GM15510 (cell line): ENCODE measurements around the gene KRTAP19-5.

ENCODE experiments used
- POLR2A ChIP-seq: IDR thresholded peaks from 3 replicates; pipeline ENCODE4 v1.6.1; 2011; ENCODE audit warnings: borderline replicate concordance; ENCODE audit not compliant: insufficient read length; ENCODE audit errors: extremely low read depth

The KRTAP19-5 gene

DNA sequence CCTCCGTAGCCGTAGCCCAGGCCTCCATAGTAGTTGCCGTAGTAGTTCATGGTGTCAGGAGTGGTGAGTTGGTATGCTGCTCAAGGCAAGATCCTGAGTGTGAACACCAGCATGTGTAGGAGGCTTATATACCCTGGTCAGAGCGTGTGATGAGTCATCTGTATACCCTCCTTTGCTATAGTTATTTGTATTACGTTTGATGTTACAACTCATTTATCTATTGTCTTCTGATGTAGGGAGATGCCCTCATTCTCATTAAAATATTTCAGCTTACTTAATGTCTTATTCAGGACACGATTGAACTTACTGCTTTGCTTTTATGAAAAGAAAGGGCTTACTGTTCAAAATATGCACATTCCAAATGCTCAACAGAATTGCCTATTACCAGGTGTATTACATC, at the start of gene KRTAP19-5:
TSS of gene KRTAP19-5 (minus strand) at position 101 of the 400 bp plus-strand sequence. CDS start at position 50, 51 bp downstream.
- no peak for TF ChIP-seq POLR2A

DNA sequence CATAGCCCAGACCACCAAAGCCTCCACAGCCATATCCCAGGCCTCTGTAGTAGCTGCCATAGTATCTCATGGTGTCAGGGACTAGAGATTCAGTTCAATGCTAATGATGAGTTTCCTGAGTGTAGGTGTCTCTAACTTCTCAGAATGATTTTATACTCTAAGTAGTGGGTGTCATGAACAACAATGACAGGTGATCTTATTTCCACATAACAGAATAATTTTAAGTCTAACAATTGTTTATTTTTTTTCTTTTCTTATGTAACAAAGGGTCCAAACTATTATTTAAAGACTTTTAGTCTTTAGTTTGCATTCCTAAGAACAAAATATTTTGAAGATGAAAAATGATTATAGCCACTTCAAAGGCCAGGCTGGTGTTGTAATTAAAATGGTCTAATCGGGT, 39.8 kb upstream of the KRTAP19-5 start, which contains the start of gene KRTAP19-6:
TSS of gene KRTAP19-6 (minus strand) at position 101 of the 400 bp plus-strand sequence. CDS start at position 70, 31 bp downstream.
- TF ChIP-seq POLR2A: no peak

DNA sequence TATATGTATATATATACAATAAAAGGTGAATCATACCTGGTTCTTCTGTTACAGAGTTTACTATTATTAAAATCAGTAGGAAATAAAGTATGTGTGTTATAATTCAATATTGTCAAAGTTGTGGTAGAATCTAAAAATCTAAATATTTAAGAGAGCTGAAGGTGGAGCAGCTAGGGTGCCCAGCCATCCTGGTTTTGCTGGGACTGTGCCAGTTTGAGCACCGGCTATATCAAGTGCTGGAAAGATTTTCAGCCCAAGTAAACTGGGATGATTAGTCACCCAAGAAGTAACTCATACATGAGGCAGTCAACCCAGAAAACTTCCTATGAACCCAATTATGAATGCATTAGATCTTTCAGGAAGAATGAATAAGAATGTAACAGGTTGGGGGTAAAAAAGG, 16.9 kb upstream of the KRTAP19-5 start:
- TF ChIP-seq POLR2A: no peak

DNA sequence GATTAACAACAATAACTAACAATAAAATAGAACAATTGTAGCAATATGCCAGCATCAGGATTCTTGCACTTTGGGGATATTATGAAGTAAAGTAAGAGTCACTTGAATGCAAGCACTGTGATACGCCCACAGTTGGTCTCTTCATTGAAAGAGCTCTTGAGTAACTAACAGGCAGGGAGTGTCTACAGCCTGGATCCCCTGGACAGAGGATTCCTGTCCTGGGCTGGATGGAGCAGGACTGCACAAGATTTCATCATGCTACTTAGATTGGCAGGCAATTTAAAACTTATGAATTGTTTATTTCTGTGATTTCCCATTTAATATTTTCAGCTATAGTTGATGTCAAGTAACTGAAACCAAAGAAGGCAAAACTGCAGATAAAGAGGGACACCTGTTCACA, 13.7 kb upstream of the KRTAP19-5 start:
- TF ChIP-seq POLR2A: no peak

DNA sequence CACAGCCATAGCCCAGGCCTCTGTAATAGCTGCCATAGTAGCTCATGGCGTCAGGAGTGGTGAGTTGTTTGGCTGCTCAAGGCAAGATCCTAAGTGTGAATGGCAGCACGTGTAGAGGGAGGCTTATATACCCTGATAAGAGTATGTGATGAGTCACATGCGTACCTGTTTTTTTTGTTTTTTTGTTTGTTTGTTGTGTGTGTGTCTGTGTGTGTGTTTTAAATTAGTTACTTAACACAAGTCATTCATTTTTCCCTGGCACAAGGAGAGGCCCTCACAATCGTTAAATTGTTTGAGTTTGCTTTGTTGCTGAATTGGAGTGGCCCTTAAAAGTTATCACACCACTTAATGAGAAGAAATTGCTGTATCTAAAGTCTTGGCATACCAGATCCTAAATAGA, 4.9 kb downstream of the KRTAP19-5 start, which contains the start of gene KRTAP19-4:
TSS of gene KRTAP19-4 (minus strand) at position 101 of the 400 bp plus-strand sequence. CDS start at position 46, 55 bp downstream.
- TF ChIP-seq POLR2A: no peak

DNA sequence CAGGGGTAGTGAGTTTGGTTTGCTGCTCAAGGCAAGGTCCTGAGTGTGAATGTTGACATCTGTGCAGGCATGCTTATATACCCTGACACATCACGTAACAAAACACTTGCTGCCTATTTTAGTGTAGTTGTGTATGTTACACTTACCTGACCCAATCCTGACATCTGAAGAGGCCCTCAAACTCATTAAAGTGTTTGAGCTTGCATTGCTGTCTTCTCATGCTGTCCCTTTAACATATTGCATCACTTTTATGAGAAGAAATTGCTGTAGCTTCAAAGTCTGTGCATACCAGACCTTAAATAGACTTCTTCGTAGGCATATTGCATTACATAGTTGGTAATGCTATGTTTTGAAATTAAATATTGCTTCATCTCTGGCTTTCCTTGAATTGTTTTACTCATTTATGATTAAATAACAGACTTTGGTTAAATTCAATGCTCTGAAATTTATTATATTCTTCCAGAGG, 9.9 kb downstream of the KRTAP19-5 start, which contains the start of gene KRTAP19-3:
TSS of gene KRTAP19-3 (minus strand) at position 51 of the 466 bp plus-strand sequence. CDS start 56 bp downstream, outside the sequence.
- no peak for TF ChIP-seq POLR2A

DNA sequence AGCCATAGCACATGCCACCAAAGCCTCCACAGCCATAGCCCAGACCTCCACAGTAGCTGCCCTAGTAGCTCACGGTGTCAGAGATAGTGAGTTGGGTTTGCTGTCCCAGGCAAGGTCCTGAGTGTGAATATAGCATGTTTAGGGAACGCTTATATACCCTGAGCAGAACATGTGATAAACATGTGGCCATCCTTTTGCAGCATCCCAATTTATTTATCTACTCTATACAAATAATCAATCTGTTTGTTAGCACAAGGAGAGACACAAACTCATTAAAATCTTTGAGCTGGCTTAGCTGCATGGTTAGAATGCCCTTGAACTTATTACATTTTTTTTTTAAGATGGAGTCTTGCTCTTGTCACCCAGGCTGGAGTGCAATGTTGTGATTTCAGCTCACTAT, 14.6 kb downstream of the KRTAP19-5 start, which contains the start of gene KRTAP19-2:
TSS of gene KRTAP19-2 (minus strand) at position 101 of the 400 bp plus-strand sequence. CDS start at position 13, 88 bp downstream.
- TF ChIP-seq POLR2A: no peak

DNA sequence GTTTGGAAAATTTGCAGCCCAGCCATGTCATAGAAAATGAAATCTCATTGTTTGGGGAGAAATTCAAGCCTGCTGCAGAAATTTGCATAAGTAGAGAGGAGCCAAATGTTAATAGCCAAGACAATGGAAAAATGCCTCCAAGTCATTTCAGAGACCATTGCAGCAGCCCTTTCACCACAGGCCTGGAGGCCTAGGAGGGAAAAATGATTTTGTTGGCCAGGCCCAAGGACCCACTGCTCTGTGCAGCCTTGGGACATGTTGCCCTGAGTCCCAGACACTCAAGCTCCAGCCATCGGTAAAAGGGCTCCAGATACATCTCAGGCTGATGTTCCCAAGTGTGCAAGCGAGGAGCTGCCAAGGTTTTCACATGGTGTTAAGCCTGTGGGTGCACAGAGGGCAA, 15.8 kb downstream of the KRTAP19-5 start:
- no peak for TF ChIP-seq POLR2A

DNA sequence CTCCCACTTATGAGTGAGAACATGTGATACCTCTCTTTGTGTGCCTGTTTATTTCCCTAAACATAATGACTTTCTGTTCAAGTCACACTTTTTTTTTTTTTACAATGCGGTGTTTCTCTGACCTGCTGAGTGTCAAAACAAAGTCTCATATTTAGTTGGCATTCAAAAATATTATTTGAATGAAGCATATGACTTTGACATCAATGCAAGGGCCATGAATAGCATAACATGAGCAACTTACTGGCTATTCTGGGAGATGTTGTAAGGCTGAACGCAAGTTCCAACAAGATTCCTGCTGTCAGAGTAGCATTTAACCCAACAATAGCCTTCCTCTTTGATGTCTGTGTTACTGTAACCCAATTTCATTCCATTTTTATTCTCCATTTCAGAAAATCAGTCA, 19.8 kb downstream of the KRTAP19-5 start:
- TF ChIP-seq POLR2A: no peak

DNA sequence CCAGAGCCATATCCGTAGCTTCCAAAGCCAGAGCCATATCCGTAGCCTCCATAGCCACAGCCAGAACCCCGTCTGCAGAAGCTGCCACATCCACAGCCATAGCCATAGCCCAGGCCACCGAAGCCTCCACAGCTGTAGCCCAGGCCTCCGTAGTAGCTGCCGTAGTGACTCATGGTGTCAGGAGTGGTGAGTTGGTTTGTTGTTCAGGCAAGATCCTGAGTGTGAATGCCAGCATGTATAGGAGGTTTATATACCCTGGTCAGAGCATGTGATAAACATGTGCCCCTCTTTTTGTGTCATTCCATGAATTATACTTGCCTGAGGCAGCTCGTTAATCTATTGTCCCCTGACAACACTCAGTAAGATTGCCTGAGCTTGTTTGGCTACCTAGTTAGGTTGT, 21.8 kb downstream of the KRTAP19-5 start, which contains the start of gene KRTAP19-1:
TSS of gene KRTAP19-1 (minus strand) at position 223 of the 400 bp plus-strand sequence. CDS start at position 173, 50 bp downstream.
- no peak for TF ChIP-seq POLR2A

DNA sequence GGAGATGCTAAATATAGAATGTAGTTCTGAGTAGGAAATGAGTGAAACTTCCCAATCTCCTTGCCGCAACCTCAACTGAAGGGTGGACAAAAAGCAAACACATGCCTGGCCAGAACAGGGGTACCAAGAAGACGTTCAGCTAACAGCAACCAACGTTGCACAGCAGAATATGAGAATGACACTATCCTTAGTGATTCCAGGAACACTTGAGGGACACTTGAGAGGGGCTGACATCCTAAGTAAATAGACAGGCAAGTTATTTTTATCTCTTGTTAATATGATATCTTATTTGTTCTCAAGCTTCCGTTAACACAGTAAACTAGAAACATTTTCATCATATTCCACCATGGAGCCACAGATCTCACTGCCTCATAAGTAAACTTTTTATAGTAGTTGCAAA, 22.7 kb downstream of the KRTAP19-5 start:
- no peak for TF ChIP-seq POLR2A

DNA sequence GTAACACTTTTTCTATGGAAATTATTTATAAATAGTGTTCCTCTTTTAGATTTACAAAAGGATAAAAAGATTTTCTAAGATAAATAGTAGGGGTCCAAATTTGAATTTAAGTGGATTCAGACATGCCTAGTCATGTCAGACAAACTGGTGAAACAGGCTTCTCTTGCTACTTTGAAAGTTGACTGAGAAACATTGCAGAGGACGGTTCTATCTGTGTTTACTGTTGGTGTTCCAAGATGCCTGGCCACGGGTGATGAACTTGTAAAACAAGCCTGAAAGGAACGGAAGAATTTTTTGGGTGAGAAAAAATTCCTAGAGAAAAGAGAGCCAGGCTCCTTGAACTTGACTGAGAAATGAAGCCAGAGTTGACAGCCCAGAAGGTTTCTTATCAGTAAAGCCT, 23.9 kb downstream of the KRTAP19-5 start:
- TF ChIP-seq POLR2A: no peak

DNA sequence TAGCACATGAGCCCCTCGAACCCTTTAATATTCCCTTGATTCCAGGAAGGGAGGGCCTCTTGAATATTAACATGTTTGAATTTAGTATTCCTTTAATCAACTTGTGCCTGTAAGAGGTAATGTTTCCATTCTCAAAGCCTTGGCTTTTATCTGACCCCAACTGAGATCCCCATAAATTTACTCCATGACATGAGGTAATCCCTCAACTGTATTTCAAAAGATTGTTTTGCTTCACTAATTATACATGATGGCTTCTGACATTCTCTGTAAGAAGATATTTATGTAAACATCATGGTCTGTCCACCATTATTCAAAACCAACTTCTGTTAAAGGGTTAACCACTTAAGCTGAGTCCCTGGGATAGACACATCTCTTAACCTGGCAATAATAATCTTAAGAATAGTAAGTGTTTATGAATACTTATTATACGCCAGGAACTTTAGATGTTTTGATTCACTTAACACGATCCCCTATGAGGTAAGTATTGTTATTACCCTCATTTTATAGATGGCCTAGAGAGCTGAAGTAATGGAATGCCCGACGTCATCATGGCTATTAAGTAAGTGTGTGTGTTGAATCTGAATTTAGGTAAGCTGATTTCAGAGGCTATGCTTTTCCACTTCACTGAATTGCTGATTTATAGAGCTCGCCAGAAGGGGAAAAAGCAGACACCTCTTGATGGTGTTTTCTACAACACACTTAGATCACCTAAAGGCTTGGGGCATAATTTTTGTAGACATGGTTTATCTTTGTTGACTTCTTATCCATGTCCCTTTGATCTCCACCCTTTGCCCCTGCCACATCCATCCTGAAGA, 32.8 kb downstream of the KRTAP19-5 start:
- no peak for TF ChIP-seq POLR2A

DNA sequence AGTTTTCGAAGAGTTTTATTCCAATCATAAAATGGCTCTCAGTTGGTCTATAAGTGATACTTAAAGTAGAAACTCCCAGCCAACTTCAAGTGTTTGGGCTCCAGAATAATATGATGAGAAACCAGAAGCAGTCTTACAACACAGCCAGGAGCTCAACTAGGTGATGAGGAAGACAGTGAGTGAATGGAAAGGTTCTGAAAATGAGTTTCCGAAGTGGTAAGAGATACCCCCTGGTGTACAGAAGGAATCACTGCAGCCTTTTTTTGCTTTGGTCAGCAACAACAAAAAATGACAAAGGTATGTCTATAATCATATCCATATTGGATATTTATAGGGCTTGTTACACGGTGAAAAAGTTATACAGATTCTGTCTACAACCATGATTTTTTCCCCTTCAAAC, 38.2 kb downstream of the KRTAP19-5 start:
- no peak for TF ChIP-seq POLR2A
